ENCODE results near the gene AP4M1. TPM values are rescaled to one million over a fixed set of nuclear protein-coding genes. Genes with fewer than 3 reads are reported as not detected.

AP4M1 gene
- total and polyA plus RNA-seq, 9 of the 15 experiments (the other 6 are each of a cell fraction or from before 2014, with no cell fraction given): 1.3 to 30.9 (median 14.1) TPM

- TF ChIP-seq SAP30 (IDR thresholded peaks at IDR 0.05; ENCODE audit: borderline replicate concordance, insufficient read depth, low read depth, low read length, poor library complexity, severe bottlenecking) (peak; percentile 99), HCFC1 (IDR thresholded peaks at IDR 0.05; ENCODE audit: low read depth, low read length) (peak; percentile 39; the same call in 1 of the 2 replicates), RBBP5 (IDR thresholded peaks at IDR 0.05; ENCODE audit: borderline replicate concordance, insufficient read depth, low read length, poor library complexity, severe bottlenecking) (peak; percentile 49), MITF (IDR thresholded peaks at IDR 0.05) (peak; percentile 78; the same call in 1 of the 2 replicates), JUN (IDR thresholded peaks at IDR 0.05; ENCODE audit: borderline replicate concordance, low read depth, low read length) (peak; percentile 77; the same call in 1 of the 2 replicates), JUN (CRISPR knock-in tag; IDR thresholded peaks at IDR 0.05; ENCODE audit: borderline replicate concordance) (peak; percentile 89), STAT5B (CRISPR knock-in tag; IDR thresholded peaks at IDR 0.05) (no peak), ZNF785 (CRISPR knock-in tag; IDR thresholded peaks at IDR 0.05) (no peak), DNMT1 (IDR thresholded peaks at IDR 0.05) (no peak)
These were observed at the start of gene AP4M1, which contains the start of gene MCM7 (continued) for GRCh38 chr7:100101016-100101862.

Measured in K562 (cell line).